Breast epithelium (tissue), 3 donors: Measurements from ENCODE around the gene CMC1.

Experiments used
- POLR2AphosphoS5 ChIP-seq, 3 donors: sonication (generic); formaldehyde crosslinking; IDR thresholded peaks; one replicate each; pipeline ENCODE4 v1.6.1; 2017; ENCODE audit warnings: antibody characterized with exemption in 3 of 3
- TF ChIP-seq, protein P1 (sequence below), 3 donors: fragments of 450-650 bp; IDR thresholded peaks; one replicate each; pipeline ENCODE4 v1.5.1; 2016 to 2017; ENCODE audit warnings: antibody characterized with exemption in 3 of 3, mild to moderate bottlenecking in 3 of 3, moderate library complexity in 3 of 3

DNA sequence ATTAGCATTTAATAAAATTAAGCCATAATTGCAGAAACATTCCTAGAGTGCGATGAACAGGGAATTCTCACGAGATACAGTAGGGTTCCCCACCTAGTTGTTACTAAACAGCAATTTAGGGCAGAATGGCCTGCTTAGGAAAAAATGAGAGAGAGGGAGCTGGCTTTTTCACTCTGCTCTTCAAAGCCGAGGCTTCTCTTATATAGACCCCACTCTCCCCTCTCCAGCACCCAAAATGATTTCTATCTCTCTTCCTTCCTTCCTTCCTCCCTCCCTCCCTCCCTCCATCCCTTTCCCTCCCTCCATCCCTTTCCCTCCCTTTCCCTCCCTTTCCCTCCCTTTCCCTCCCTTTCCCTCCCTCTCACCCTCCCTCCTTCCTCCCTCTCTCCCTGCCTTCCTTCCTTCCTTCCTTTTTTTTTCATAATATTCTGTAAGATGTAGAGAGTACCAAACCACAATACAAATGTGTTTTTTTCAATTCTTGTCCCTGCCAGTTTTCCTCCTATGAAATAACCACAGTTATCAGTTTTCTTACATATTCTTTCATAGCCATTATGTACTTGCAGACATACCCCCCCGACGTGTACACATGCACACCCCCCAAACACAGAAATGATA, 59.0 kb downstream of the CMC1 start:
- TF ChIP-seq, protein P1, sequence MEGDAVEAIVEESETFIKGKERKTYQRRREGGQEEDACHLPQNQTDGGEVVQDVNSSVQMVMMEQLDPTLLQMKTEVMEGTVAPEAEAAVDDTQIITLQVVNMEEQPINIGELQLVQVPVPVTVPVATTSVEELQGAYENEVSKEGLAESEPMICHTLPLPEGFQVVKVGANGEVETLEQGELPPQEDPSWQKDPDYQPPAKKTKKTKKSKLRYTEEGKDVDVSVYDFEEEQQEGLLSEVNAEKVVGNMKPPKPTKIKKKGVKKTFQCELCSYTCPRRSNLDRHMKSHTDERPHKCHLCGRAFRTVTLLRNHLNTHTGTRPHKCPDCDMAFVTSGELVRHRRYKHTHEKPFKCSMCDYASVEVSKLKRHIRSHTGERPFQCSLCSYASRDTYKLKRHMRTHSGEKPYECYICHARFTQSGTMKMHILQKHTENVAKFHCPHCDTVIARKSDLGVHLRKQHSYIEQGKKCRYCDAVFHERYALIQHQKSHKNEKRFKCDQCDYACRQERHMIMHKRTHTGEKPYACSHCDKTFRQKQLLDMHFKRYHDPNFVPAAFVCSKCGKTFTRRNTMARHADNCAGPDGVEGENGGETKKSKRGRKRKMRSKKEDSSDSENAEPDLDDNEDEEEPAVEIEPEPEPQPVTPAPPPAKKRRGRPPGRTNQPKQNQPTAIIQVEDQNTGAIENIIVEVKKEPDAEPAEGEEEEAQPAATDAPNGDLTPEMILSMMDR (IDR thresholded peaks at IDR 0.05): no peak
- TF ChIP-seq POLR2AphosphoS5 (IDR thresholded peaks at IDR 0.05): no peak
